K562 (cell line): Measurements from ENCODE around the gene SUMF2. TPM values are rescaled to one million over a fixed set of nuclear protein-coding genes. Genes with fewer than 3 reads are reported as not detected.

Experiments used
- ATF2 ChIP-seq: sonication (generic); formaldehyde crosslinking; IDR thresholded peaks from 2 replicates; pipeline ENCODE4 v1.8.1; 2022; ENCODE audit warnings: missing genetic modification reagents
- FOXA3 ChIP-seq, 2 experiments: fragments of 450-650 bp in 1 of 2; sonication (generic) in 1 of 2; formaldehyde crosslinking; IDR thresholded peaks in 1 of 2; conservative IDR thresholded peaks in 1 of 2; 2 replicates each; pipeline versions ENCODE4 v1.4.0 to v1.8.0; 2020 to 2022; ENCODE audit warnings: mild to moderate bottlenecking in 2 of 2, missing genetic modification reagents in 1 of 2
- FOXM1 ChIP-seq, 2 experiments: fragments of 450-650 bp in 1 of 2; sonication (generic) in 1 of 2; formaldehyde crosslinking in 1 of 2; IDR thresholded peaks; 2 replicates each; pipeline versions ENCODE4 v1.6.1 to v1.9.0; 2017 to 2022; ENCODE audit warnings: low read depth in 2 of 2, mild to moderate bottlenecking in 2 of 2, missing genetic modification reagents in 1 of 2, moderate library complexity in 1 of 2
- GATAD2B ChIP-seq: fragments of 450-650 bp; IDR thresholded peaks from 2 replicates; pipeline ENCODE4 v1.6.1; 2017; ENCODE audit warnings: mild to moderate bottlenecking, borderline replicate concordance
- MNT ChIP-seq, 2 experiments: fragments of 450-650 bp; conservative IDR thresholded peaks; 2 replicates each; pipeline ENCODE4 v1.6.1; 2017; ENCODE audit warnings: mild to moderate bottlenecking in 2 of 2, moderate library complexity in 2 of 2
- NFXL1 ChIP-seq: fragments of 450-650 bp; formaldehyde crosslinking; IDR thresholded peaks from 2 replicates; pipeline ENCODE4 v1.4.0; 2021; ENCODE audit warnings: mild to moderate bottlenecking
- NKRF ChIP-seq: fragments of 450-650 bp; IDR thresholded peaks from 2 replicates; pipeline ENCODE4 v1.6.1; 2016; ENCODE audit warnings: borderline replicate concordance
- NUFIP1 ChIP-seq: fragments of 450-650 bp; IDR thresholded peaks from 2 replicates; pipeline ENCODE4 v1.6.1; 2018; ENCODE audit not compliant: partially characterized antibody
- POLR2H ChIP-seq: IDR thresholded peaks from 2 replicates; pipeline ENCODE4 v1.6.1; 2016; ENCODE audit warnings: missing genetic modification characterization, low read depth, mild to moderate bottlenecking, control low read depth, missing compliant biosample characterization, moderate library complexity
- RBM34 ChIP-seq: fragments of 200-400 bp; formaldehyde crosslinking; IDR thresholded peaks from 2 replicates; pipeline ENCODE4 v1.6.1; 2018; ENCODE audit warnings: low read length, borderline replicate concordance; ENCODE audit not compliant: insufficient read depth
- SETDB1 ChIP-seq: IDR thresholded peaks from one replicate; pipeline ENCODE4 v1.6.1; 2012; ENCODE audit warnings: low read length, control low read depth, inconsistent platforms
- SLC30A9 ChIP-seq: fragments of 250-450 bp; sonication (Bioruptor Pico); IDR thresholded peaks from 2 replicates; pipeline ENCODE4 v1.8.0; 2022; ENCODE audit warnings: mild to moderate bottlenecking, moderate library complexity
- SMARCE1 ChIP-seq: fragments of 450-650 bp; IDR thresholded peaks from 2 replicates; pipeline ENCODE4 v1.7.1; 2016; ENCODE audit warnings: mild to moderate bottlenecking
- SNRNP70 ChIP-seq: fragments of 200-400 bp; formaldehyde crosslinking; optimal IDR thresholded peaks from 2 replicates; pipeline ENCODE3; 2017; ENCODE audit warnings: low read depth, low read length
- TAF1 ChIP-seq: IDR thresholded peaks from 2 replicates; pipeline ENCODE4 v1.6.1; 2011; ENCODE audit warnings: mild to moderate bottlenecking, low read length, moderate library complexity; ENCODE audit not compliant: insufficient read depth, control insufficient read depth, severe bottlenecking; ENCODE audit errors: extremely low read depth
- TAL1 ChIP-seq: fragments of 450-650 bp; IDR thresholded peaks from 2 replicates; pipeline ENCODE4 v1.6.1; 2016; ENCODE audit warnings: mild to moderate bottlenecking
- TGIF2 ChIP-seq: sonication (generic); formaldehyde crosslinking; IDR thresholded peaks from 2 replicates; pipeline ENCODE4 v1.8.1; 2022; ENCODE audit warnings: mild to moderate bottlenecking, missing genetic modification reagents, moderate library complexity
- THAP7 ChIP-seq: fragments of 250-450 bp; sonication (Bioruptor Pico); IDR thresholded peaks from 2 replicates; pipeline ENCODE4 v1.5.0; 2021
- ZBTB17 ChIP-seq: fragments of 450-650 bp; formaldehyde crosslinking; IDR thresholded peaks from 2 replicates; pipeline ENCODE4 v1.4.0; 2020; ENCODE audit warnings: mild to moderate bottlenecking
- ZBTB7A ChIP-seq: IDR thresholded peaks from 2 replicates; pipeline ENCODE4 v1.6.1; 2011; ENCODE audit warnings: low read depth, mild to moderate bottlenecking, low read length, moderate library complexity, borderline replicate concordance; ENCODE audit not compliant: control insufficient read depth
- ZNF12 ChIP-seq: sonication (generic); formaldehyde crosslinking; IDR thresholded peaks from 2 replicates; pipeline ENCODE4 v1.4.0; 2020; ENCODE audit warnings: mild to moderate bottlenecking, missing genetic modification reagents
- ZNF830 ChIP-seq: fragments of 250-450 bp; sonication (Bioruptor Pico); IDR thresholded peaks from 2 replicates; pipeline ENCODE4 v1.5.0; 2021; ENCODE audit warnings: mild to moderate bottlenecking
- polyA plus RNA-seq, 8 experiments: library from polyadenylated mRNA; depleted of rRNA in 4 of 8; stranded (reverse) in 5 of 8; unstranded in 3 of 8; fragments of >200 nt; fragmentation: Nextera tagmentation in 2 of 8; fragmentation: Illumina TruSeq in 1 of 8; extraction: Ambion mirVana in 2 of 8; extraction: Trizol in 1 of 8; gene quantifications; 2 replicates each; pipeline versions ENCODE4 v1.2.1 to v1.2.3, GENCODE V29; 2011 to 2014; ENCODE audit warnings: inconsistent platforms in 1 of 8, missing spikeins in 1 of 8
- total RNA-seq, 7 experiments: library from RNA; depleted of rRNA in 6 of 7; stranded (reverse); fragments of >200 nt in 6 of 7; fragmentation: Illumina TruSeq in 2 of 7; extraction: Trizol in 2 of 7; gene quantifications; 2 replicates each; pipeline versions ENCODE4 v1.2.1 to v1.2.3, GENCODE V29; 2011 to 2021; ENCODE audit warnings: low replicate concordance in 1 of 7

The SUMF2 gene
- total and polyA plus RNA-seq, 9 of the 15 experiments (the other 6 are each of a cell fraction or from before 2014, with no cell fraction given): 39.0 to 113 (median 67.7) TPM

- peak; percentile 80 for TF ChIP-seq POLR2H (tag)
- TF ChIP-seq NKRF: peak; percentile 93; the same call in 1 of the 2 replicates
- TF ChIP-seq GATAD2B: no peak
- peak; percentile 73 to 86 for TF ChIP-seq MNT (conservative IDR thresholded peaks at IDR 0.05)
- no peak for TF ChIP-seq ZBTB17
- TF ChIP-seq SNRNP70: no peak
- TF ChIP-seq SLC30A9 (CRISPR knock-in tag): no peak
- TF ChIP-seq FOXA3 (CRISPR knock-in tag; conservative IDR thresholded peaks at IDR 0.05 in 1 of 2, IDR thresholded peaks at IDR 0.05 in 1 of 2): no peak
- TF ChIP-seq ZBTB7A: no peak; the same call in 1 of the 2 replicates
- TF ChIP-seq TAL1: no peak
- peak; percentile 37 for TF ChIP-seq SETDB1
- no peak for TF ChIP-seq TGIF2 (CRISPR knock-in tag)
- TF ChIP-seq SMARCE1: no peak
- TF ChIP-seq RBM34: no peak
- TF ChIP-seq THAP7 (CRISPR knock-in tag): peak; percentile 72; the same call in 1 of the 2 replicates
- TF ChIP-seq NUFIP1: no peak
- no peak for TF ChIP-seq NFXL1 (CRISPR knock-in tag)
- TF ChIP-seq ZNF830 (CRISPR knock-in tag): 0 out of 2 replicates have a peak, but pooled peaks have one; percentile 43
- TF ChIP-seq ATF2 (CRISPR knock-in tag): no peak
- TF ChIP-seq FOXM1 (IDR thresholded peaks at IDR 0.05; ENCODE audit: low read depth): no peak
- no peak for TF ChIP-seq FOXM1 (CRISPR knock-in tag; IDR thresholded peaks at IDR 0.05; ENCODE audit: low read depth)
- peak; percentile 96 for TF ChIP-seq TAF1
- no peak for TF ChIP-seq ZNF12 (CRISPR knock-in tag)
These were observed 42.3 kb downstream of the SUMF2 start, which contains the start of gene CHCHD2 (continued) for GRCh38 chr7:56106108-56107073.
